Neural cell (in vitro differentiated cells): Measurements from ENCODE around the gene IFITM10. TPM values are rescaled to one million over a fixed set of nuclear protein-coding genes. Genes with fewer than 3 reads are reported as not detected.
A peak's percentile ranks its signal among the peaks of the same experiment; 100 is the strongest.

Experiments used
- H2AFZ ChIP-seq: fragments of 200-600, 300-800 bp; sonication (generic), shearing (Covaris generic); 2 replicates; pipeline ENCODE4 v1.6.0; 2014; ENCODE audit warnings: low read depth, mild to moderate bottlenecking, antibody characterized with exemption, low read length, moderate library complexity
- H3F3A ChIP-seq: fragments of 200-600 bp; shearing (Covaris generic); 2 replicates; pipeline ENCODE4 v1.6.1; 2016; ENCODE audit warnings: mild to moderate bottlenecking, moderate library complexity, mixed read lengths, antibody characterized with exemption, low read length; ENCODE audit not compliant: insufficient read depth, poor library complexity, severe bottlenecking
- H3K27ac ChIP-seq: fragments of 200-600, 300-800 bp; sonication (generic), shearing (Covaris generic); 2 replicates; pipeline ENCODE4 v1.5.1; 2014; ENCODE audit warnings: mild to moderate bottlenecking, low read length, moderate library complexity
- H3K27me3 ChIP-seq: fragments of 300-800, 200-600 bp; sonication (generic), shearing (Covaris generic); 2 replicates; pipeline ENCODE4 v1.6.0; 2014; ENCODE audit warnings: mild to moderate bottlenecking, low read depth, low read length, moderate library complexity; ENCODE audit not compliant: insufficient read depth
- H3K36me3 ChIP-seq: fragments of 300-800, 200-600 bp; sonication (generic), shearing (Covaris generic); 2 replicates; pipeline ENCODE4 v1.5.1; 2014; ENCODE audit warnings: mild to moderate bottlenecking, antibody characterized with exemption, low read length, moderate library complexity; ENCODE audit not compliant: insufficient read depth
- H3K4me2 ChIP-seq: fragments of 300-800, 200-600 bp; sonication (generic), shearing (Covaris generic); 2 replicates; pipeline ENCODE4 v1.6.0; 2014; ENCODE audit warnings: mild to moderate bottlenecking, low read length
- H3K4me3 ChIP-seq: fragments of 300-800, 200-600 bp; sonication (generic), shearing (Covaris generic); 2 replicates; pipeline ENCODE4 v1.5.1; 2014; ENCODE audit warnings: mild to moderate bottlenecking, low read length, moderate library complexity
- H3K79me2 ChIP-seq: fragments of 200-600 bp; shearing (Covaris generic); replicated peaks from 2 replicates; pipeline ENCODE4 v1.6.0; 2014; ENCODE audit warnings: mild to moderate bottlenecking, low read length, moderate library complexity; ENCODE audit not compliant: insufficient read depth
- H3K9ac ChIP-seq: fragments of 300-800, 200-600 bp; sonication (generic), shearing (Covaris generic); 2 replicates; pipeline ENCODE4 v1.6.1; 2016; ENCODE audit warnings: mild to moderate bottlenecking, low read length, mixed read lengths
- H3K9me2 ChIP-seq: fragments of 200-600 bp; shearing (Covaris generic); 2 replicates; pipeline ENCODE4 v1.6.1; 2016; ENCODE audit warnings: mild to moderate bottlenecking, low read length, mixed read lengths; ENCODE audit not compliant: insufficient read depth
- H3K9me3 ChIP-seq: fragments of 200-600, 300-800 bp; sonication (generic), shearing (Covaris generic); 2 replicates; pipeline ENCODE4 v1.6.1; 2016; ENCODE audit warnings: mild to moderate bottlenecking, mixed run types, low read length, moderate library complexity, mixed read lengths
- H4K20me1 ChIP-seq: fragments of 200-600 bp; shearing (Covaris generic); 2 replicates; pipeline ENCODE4 v1.6.1; 2016; ENCODE audit warnings: mild to moderate bottlenecking, mixed run types; ENCODE audit not compliant: insufficient read depth
- CTCF ChIP-seq: fragments of 450-650 bp; IDR thresholded peaks from 2 replicates; pipeline ENCODE4 v1.5.1; 2014; ENCODE audit warnings: antibody characterized with exemption, mild to moderate bottlenecking, moderate library complexity; ENCODE audit not compliant: poor library complexity, severe bottlenecking
- MXI1 ChIP-seq: fragments of 450-650 bp; conservative IDR thresholded peaks from 2 replicates; pipeline ENCODE4 v1.6.1; 2014; ENCODE audit warnings: antibody characterized with exemption, mild to moderate bottlenecking; ENCODE audit not compliant: poor library complexity, severe bottlenecking
- POLR2AphosphoS5 ChIP-seq: IDR thresholded peaks from 2 replicates; pipeline ENCODE4 v1.6.1; 2012
- RAD21 ChIP-seq: fragments of 450-650 bp; conservative IDR thresholded peaks from 2 replicates; pipeline ENCODE4 v1.6.1; 2014; ENCODE audit warnings: antibody characterized with exemption, mild to moderate bottlenecking, moderate library complexity
- REST ChIP-seq: IDR thresholded peaks from 2 replicates; pipeline ENCODE4 v1.6.1; 2012; ENCODE audit warnings: borderline replicate concordance
- SMC3 ChIP-seq: fragments of 450-650 bp; conservative IDR thresholded peaks from 2 replicates; pipeline ENCODE4 v1.6.1; 2014; ENCODE audit warnings: antibody characterized with exemption, mild to moderate bottlenecking, moderate library complexity; ENCODE audit not compliant: poor library complexity
- TAF1 ChIP-seq: IDR thresholded peaks from 2 replicates; pipeline ENCODE4 v1.6.1; 2012; ENCODE audit warnings: low read depth
- polyA plus RNA-seq: library from polyadenylated mRNA; depleted of rRNA; stranded (reverse); fragments of >200 nt; gene quantifications from 2 replicates; pipeline ENCODE4 v1.2.3, GENCODE V29; 2014

The IFITM10 gene
- polyA plus RNA-seq, 1 donor from 2014 or later = 1.1 TPM

GRCh38 chr11:1748636-1749394 lies 1.6 kb downstream of the IFITM10 start:
- no peak overlapping the region for H2AFZ ChIP-seq
- peaks cover 36% of the 10 kb centered on the region for H3K27me3 ChIP-seq

GRCh38 chr11:1747753-1748635 lies 2.4 kb downstream of the IFITM10 start:
- Histone ChIP-seq H3K27me3 (peaks cover 36% of the 10 kb centered on the region), H3F3A (no peaks in the 10 kb centered on the region), H3K4me2 (no peak overlapping the region), H3K36me3 (no peaks in the 10 kb centered on the region), H3K27ac (no peak overlapping the region), H3K9me2 (no peaks in the 10 kb centered on the region), H2AFZ (no peak overlapping the region), H3K9ac (peak overlapping the region; percentile 44), H4K20me1 (no peaks in the 10 kb centered on the region), H3K4me3 (peak overlapping the region; percentile 66), H3K79me2 (no peaks in the 10 kb centered on the region), H3K9me3 (no peaks in the 10 kb centered on the region)
- TF ChIP-seq CTCF = no peak
- TF ChIP-seq POLR2AphosphoS5 = no peak
- no peak for TF ChIP-seq TAF1
- TF ChIP-seq RAD21 = no peak
- no peak for TF ChIP-seq SMC3

More at GRCh38 chr11:1748636-1749394, 1.6 kb downstream of the IFITM10 start:
- H3K4me2 ChIP-seq = peak overlapping the region; percentile 19
- no peaks in the 10 kb centered on the region for H3K79me2 ChIP-seq
- no peaks in the 10 kb centered on the region for H3K36me3 ChIP-seq
- H4K20me1 ChIP-seq = no peaks in the 10 kb centered on the region
- no peak overlapping the region for H3K27ac ChIP-seq
- no peaks in the 10 kb centered on the region for H3K9me3 ChIP-seq
- TF ChIP-seq REST = no peak
- peak; percentile 24 for TF ChIP-seq MXI1
- H3K4me3 ChIP-seq = peak overlapping the region; percentile 66
- no peaks in the 10 kb centered on the region for H3K9me2 ChIP-seq
- no peaks in the 10 kb centered on the region for H3F3A ChIP-seq
- H3K9ac ChIP-seq = peak overlapping the region; percentile 44
